Measurements from ENCODE around the gene TNIP3. TPM values are rescaled to one million over a fixed set of nuclear protein-coding genes. Genes with fewer than 3 reads are reported as not detected.

The TNIP3 gene
- polyA plus RNA-seq, 1 experiment = 0.20 TPM

- no peak for DNase-seq (ENCODE audit: low read depth)
- Histone ChIP-seq H3K4me3 (ENCODE audit: low read depth, low read length) (no peak overlapping the region), H3K36me3 (ENCODE audit: control insufficient read depth, insufficient read depth, low read length) (no peaks in the 10 kb centered on the region), H3K27me3 (ENCODE audit: control insufficient read depth, insufficient read depth, low read length) (no peaks in the 10 kb centered on the region)
- ChIA-PET POLR2A (no interaction called here), CTCF (interaction anchor here (0.6 to 6.8 kb wide), 31 partner anchors 9 to 470 kb away, joined by 3 to 182 read pairs (median 5); no protein-coding TSS in a partner anchor)
- TF ChIP-seq CTCF (IDR thresholded peaks at IDR 0.05; ENCODE audit: insufficient read depth, low read depth, low read length) = no peak
Measured at GRCh38 chr4:121192013-121192412, 27.9 kb upstream of the TNIP3 start.

- no peak for DNase-seq (ENCODE audit: low read depth)
- CTCF ChIA-PET = interaction anchor here (1.2 to 6.8 kb wide), 8 partner anchors 13 to 179 kb away, joined by 3 to 182 read pairs (median 8); no protein-coding TSS in a partner anchor
- Histone ChIP-seq H3K4me3 (ENCODE audit: low read depth, low read length) (no peak overlapping the region), H3K36me3 (ENCODE audit: control insufficient read depth, insufficient read depth, low read length) (no peaks in the 10 kb centered on the region), H3K27me3 (ENCODE audit: control insufficient read depth, insufficient read depth, low read length) (no peaks in the 10 kb centered on the region)
- TF ChIP-seq CTCF (IDR thresholded peaks at IDR 0.05; ENCODE audit: insufficient read depth, low read depth, low read length) = no peak
- POLR2A ChIA-PET = no interaction called here
Measured at GRCh38 chr4:121191361-121191760, 27.2 kb upstream of the TNIP3 start.

GRCh38 chr4:121190389-121190788, 26.3 kb upstream of the TNIP3 start:
- H3K4me3 ChIP-seq (ENCODE audit: low read depth, low read length) = no peak overlapping the region
- POLR2A ChIA-PET = no interaction called here
- no peaks in the 10 kb centered on the region for H3K27me3 ChIP-seq (ENCODE audit: control insufficient read depth, insufficient read depth, low read length)
- DNase-seq (ENCODE audit: low read depth) = no peak
- CTCF ChIA-PET = interaction anchor here (0.7 to 6.8 kb wide), 5 partner anchors 13 to 118 kb away, joined by 4 to 182 read pairs (median 30); no protein-coding TSS in a partner anchor
- TF ChIP-seq CTCF (IDR thresholded peaks at IDR 0.05; ENCODE audit: insufficient read depth, low read depth, low read length) = no peak
- no peaks in the 10 kb centered on the region for H3K36me3 ChIP-seq (ENCODE audit: control insufficient read depth, insufficient read depth, low read length)

GRCh38 chr4:121189326-121190215, 25.4 kb upstream of the TNIP3 start:
- no peak for DNase-seq (ENCODE audit: low read depth)
- ChIA-PET CTCF (interaction anchor here (1.4 to 6.8 kb wide), 3 partner anchors 12 to 119 kb away, joined by 4 to 182 read pairs (median 34); no protein-coding TSS in a partner anchor), POLR2A (no interaction called here)
- Histone ChIP-seq H3K4me3 (ENCODE audit: low read depth, low read length) (no peak overlapping the region), H3K27me3 (ENCODE audit: control insufficient read depth, insufficient read depth, low read length) (no peaks in the 10 kb centered on the region), H3K36me3 (ENCODE audit: control insufficient read depth, insufficient read depth, low read length) (no peaks in the 10 kb centered on the region)
- TF ChIP-seq CTCF (IDR thresholded peaks at IDR 0.05; ENCODE audit: insufficient read depth, low read depth, low read length) = no peak

GRCh38 chr4:121187206-121187605, 23.1 kb upstream of the TNIP3 start:
- H3K27me3 ChIP-seq (ENCODE audit: control insufficient read depth, insufficient read depth, low read length) = no peaks in the 10 kb centered on the region
- no peaks in the 10 kb centered on the region for H3K36me3 ChIP-seq (ENCODE audit: control insufficient read depth, insufficient read depth, low read length)
- TF ChIP-seq CTCF (IDR thresholded peaks at IDR 0.05; ENCODE audit: insufficient read depth, low read depth, low read length) = no peak
- POLR2A ChIA-PET = no interaction called here
- no peak for DNase-seq (ENCODE audit: low read depth)
- CTCF ChIA-PET = interaction anchor here (1.0 to 6.8 kb wide), 2 partner anchors 65 to 121 kb away, joined by 3 to 182 read pairs; no protein-coding TSS in a partner anchor
- no peak overlapping the region for H3K4me3 ChIP-seq (ENCODE audit: low read depth, low read length)

All from BJ (cell line).